ENCODE measurements around the gene COL9A2.
A peak's percentile ranks its signal among the peaks of the same experiment; 100 is the strongest.
"Not testable (repeated sequence)": the region's sequence is repeated elsewhere in the genome, so short reads cannot be mapped to it uniquely, and the experiment has no call there.

The COL9A2 gene

GRCh38 chr1:40316595-40317393, at the start of gene COL9A2:
TSS of gene COL9A2 (minus strand) at chr1:40317286. CDS start at chr1:40317197, 89 bp downstream.
- H3K27ac ChIP-seq: peak within 1 kb of the TSS in 9 of 21 experiments; percentile 1 to 64 (median 42)
- H3K4me3 ChIP-seq: peak within 1 kb of the TSS; percentile 24 to 45 (median 37)

GRCh38 chr1:40363721-40364120, 46.6 kb upstream of the COL9A2 start:
- Histone ChIP-seq H3K27ac (no peak overlapping the region), H3K4me3 (no peak overlapping the region)

- Histone ChIP-seq H3K4me3 (no peak overlapping the region), H3K27ac (no peak overlapping the region)
Measured at GRCh38 chr1:40362699-40363098, 45.6 kb upstream of the COL9A2 start.

- Histone ChIP-seq H3K4me3 (no peak overlapping the region), H3K27ac (peak overlapping the region in 1 of 21 experiments; percentile 26)
Measured at GRCh38 chr1:40362199-40362598, 45.1 kb upstream of the COL9A2 start.

- Histone ChIP-seq H3K4me3 (no peak overlapping the region), H3K27ac (no peak overlapping the region)
Measured at GRCh38 chr1:40361637-40362036, 44.6 kb upstream of the COL9A2 start.

GRCh38 chr1:40361201-40361600, 44.1 kb upstream of the COL9A2 start:
- no peak overlapping the region for H3K27ac ChIP-seq
- H3K4me3 ChIP-seq: no peak overlapping the region

GRCh38 chr1:40360631-40361030, 43.5 kb upstream of the COL9A2 start:
- H3K27ac ChIP-seq: no peak overlapping the region
- H3K4me3 ChIP-seq: no peak overlapping the region

GRCh38 chr1:40357625-40358024, 40.5 kb upstream of the COL9A2 start:
- H3K27ac ChIP-seq: no peak overlapping the region
- H3K4me3 ChIP-seq: no peak overlapping the region

- peak overlapping the region in 6 of 21 experiments; percentile 26 to 63 (median 50) for H3K27ac ChIP-seq
- H3K4me3 ChIP-seq: no peak overlapping the region
Measured at GRCh38 chr1:40353082-40353481, 36.0 kb upstream of the COL9A2 start.

GRCh38 chr1:40352126-40352525, 35.0 kb upstream of the COL9A2 start:
- H3K4me3 ChIP-seq: no peak overlapping the region
- H3K27ac ChIP-seq: peak overlapping the region in 3 of 21 experiments; percentile 39 to 61 (median 58)

- Histone ChIP-seq H3K27ac (peak overlapping the region in 1 of 21 experiments; percentile 29), H3K4me3 (no peak overlapping the region)
Measured at GRCh38 chr1:40351124-40351523, 34.0 kb upstream of the COL9A2 start.

- no peak overlapping the region for H3K27ac ChIP-seq
- H3K4me3 ChIP-seq: no peak overlapping the region
Measured at GRCh38 chr1:40350391-40350790, 33.3 kb upstream of the COL9A2 start.

DNA sequence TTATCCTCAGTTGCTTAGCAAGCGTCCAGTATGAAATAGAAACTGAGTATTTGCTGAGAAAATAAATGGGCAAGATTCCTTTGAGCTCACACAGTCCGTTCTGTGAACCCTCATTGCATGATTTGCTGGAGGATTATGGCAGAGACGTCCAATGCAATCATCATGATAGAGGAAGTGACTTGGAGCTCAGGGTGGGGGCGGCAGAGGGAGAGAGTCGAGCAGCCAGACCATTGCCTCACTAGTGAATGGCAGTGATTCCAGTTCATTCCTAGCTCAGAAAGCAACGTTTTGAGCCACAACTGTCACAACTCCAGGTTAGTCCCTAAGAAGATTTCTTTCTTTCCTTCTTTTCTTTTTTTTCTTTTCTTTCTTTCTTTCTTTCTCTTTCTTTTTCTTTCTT, 27.5 kb upstream of the COL9A2 start:
- Histone ChIP-seq H3K27ac (peak overlapping the region in 7 of 21 experiments; percentile 3 to 62 (median 17)), H3K4me3 (peak overlapping the region in 1 of 7 experiments; percentile 1)

DNA sequence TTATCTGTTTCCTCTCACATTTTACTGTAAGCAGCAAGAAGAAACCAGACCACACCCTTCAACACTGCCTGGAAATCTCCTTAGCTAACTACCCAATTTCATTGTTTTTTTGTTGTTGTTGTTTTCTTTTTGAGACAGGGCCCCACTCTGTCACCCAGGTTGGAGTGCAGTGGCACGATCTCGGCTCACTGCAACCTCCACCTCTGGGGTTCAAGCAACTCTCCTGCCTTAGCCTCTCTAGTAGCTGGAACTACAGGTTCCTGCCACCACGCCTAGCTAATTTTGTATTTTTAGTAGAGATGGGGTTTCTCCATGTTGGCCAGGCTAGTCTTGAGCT, 25.3 kb upstream of the COL9A2 start:
- not testable (repeated sequence) for H3K4me3 ChIP-seq
- peak overlapping the region in 6 of 21 experiments; percentile 44 to 74 (median 59) for H3K27ac ChIP-seq

- Histone ChIP-seq H3K4me3 (no peak overlapping the region), H3K27ac (peak overlapping the region in 7 of 21 experiments; percentile 6 to 74 (median 59))
Measured at GRCh38 chr1:40341491-40342380, 24.6 kb upstream of the COL9A2 start.

- peak overlapping the region in 10 of 21 experiments; percentile 10 to 59 (median 46) for H3K27ac ChIP-seq
- H3K4me3 ChIP-seq: no peak overlapping the region
Measured at GRCh38 chr1:40339420-40340323, 22.6 kb upstream of the COL9A2 start.

DNA sequence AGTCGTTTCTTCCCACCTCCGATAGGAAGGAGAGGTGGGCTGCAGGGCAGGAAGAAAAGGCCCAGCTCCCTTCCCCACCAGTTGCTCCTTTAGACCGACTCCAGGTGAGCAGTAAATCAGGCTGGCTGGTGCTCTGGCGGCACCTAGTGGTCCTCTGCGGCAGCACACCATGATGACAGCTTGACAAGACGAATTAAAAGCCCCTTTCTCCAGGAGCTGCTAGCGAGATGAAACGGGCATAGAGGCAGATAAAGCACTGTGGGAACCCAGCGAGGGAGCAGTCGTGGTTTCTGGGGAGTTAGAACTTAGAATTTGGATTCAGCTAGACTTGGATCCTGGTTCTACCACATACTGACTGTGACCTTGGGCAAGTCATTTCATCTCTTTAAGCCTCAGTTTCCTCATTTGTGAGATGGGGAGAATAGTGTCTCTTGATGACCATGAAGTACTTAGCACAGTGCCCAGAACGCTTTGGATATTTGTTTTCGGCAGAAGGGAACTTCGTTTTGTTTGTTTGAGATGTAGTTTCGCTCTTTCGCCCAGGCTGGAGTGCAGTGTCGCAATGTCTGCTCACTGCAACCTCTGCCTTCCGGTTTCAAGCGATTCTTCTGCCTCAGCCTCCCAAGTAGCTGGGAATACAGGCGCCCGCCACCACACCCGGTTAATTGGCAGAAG, 21.8 kb upstream of the COL9A2 start:
- Histone ChIP-seq H3K27ac (peak overlapping the region in 9 of 21 experiments; percentile 13 to 68 (median 52)), H3K4me3 (peak overlapping the region in 1 of 7 experiments; percentile 14)

GRCh38 chr1:40337443-40337842, 20.4 kb upstream of the COL9A2 start:
- Histone ChIP-seq H3K27ac (no peak overlapping the region), H3K4me3 (no peak overlapping the region)

DNA sequence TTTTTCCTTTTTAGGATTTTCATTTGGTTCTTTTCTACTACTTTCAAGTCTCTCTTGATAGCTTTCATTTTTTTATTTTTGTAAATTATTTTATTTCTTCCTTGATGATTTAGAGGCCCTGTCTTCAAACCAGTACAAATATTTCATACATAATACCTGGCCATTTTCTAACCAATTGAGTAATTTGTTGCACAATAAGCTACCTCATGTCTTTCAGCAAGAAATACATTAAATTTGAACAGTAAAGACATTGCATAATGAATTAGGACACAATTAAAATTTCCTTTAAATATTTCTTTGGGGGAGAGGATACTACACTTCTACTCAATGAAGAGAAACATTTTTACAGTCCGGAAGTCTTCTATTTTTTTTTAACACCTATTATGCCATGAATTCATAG, 15.6 kb upstream of the COL9A2 start:
- no peak overlapping the region for H3K4me3 ChIP-seq
- H3K27ac ChIP-seq: no peak overlapping the region

Data from skin epidermis (tissue), 12 donors.